GM12878 (cell line): ENCODE data around the gene IRAG1.

Source experiments
- ATF7 ChIP-seq: fragments of 450-650 bp; IDR thresholded peaks from 2 replicates; pipeline ENCODE4 v1.6.1; 2016; ENCODE audit warnings: low read depth, mild to moderate bottlenecking
- CEBPB ChIP-seq, 2 experiments: fragments of 150-350 bp in 1 of 2; IDR thresholded peaks; 2 replicates each; pipeline ENCODE4 v1.6.1; 2012 to 2014; ENCODE audit warnings: low read depth in 2 of 2, low read length in 2 of 2, borderline replicate concordance in 1 of 2, inconsistent platforms in 1 of 2
- EP300 ChIP-seq, 2 experiments: fragments of 150-350 bp in 1 of 2; IDR thresholded peaks; 2 replicates each; pipeline ENCODE4 v1.6.1; 2011 to 2012; ENCODE audit warnings: low read depth in 2 of 2, low read length in 2 of 2, borderline replicate concordance in 1 of 2, improper control_type of control experiment in 1 of 2, inconsistent platforms in 1 of 2; ENCODE audit not compliant: control insufficient read depth in 1 of 2
- ESRRA ChIP-seq: IDR thresholded peaks from 2 replicates; pipeline ENCODE4 v1.6.1; 2012; ENCODE audit warnings: mild to moderate bottlenecking, low read length, improper control_type of control experiment
- EZH2 ChIP-seq: IDR thresholded peaks from 2 replicates; pipeline ENCODE4 v1.6.1; 2012; ENCODE audit warnings: low read depth, mild to moderate bottlenecking, control low read depth, inconsistent platforms, low read length, borderline replicate concordance; ENCODE audit not compliant: control insufficient read depth
- JUND ChIP-seq: IDR thresholded peaks from 2 replicates; pipeline ENCODE4 v1.6.1; 2012; ENCODE audit warnings: low read depth, mild to moderate bottlenecking, low read length, improper control_type of control experiment, moderate library complexity
- POLR2AphosphoS5 ChIP-seq: IDR thresholded peaks from 2 replicates; pipeline ENCODE4 v1.6.1; 2011; ENCODE audit warnings: mild to moderate bottlenecking, low read length, inconsistent platforms
- PRDM15 ChIP-seq: fragments of 450-650 bp; formaldehyde crosslinking; IDR thresholded peaks from 2 replicates; pipeline ENCODE4 v1.4.0; 2020; ENCODE audit warnings: mild to moderate bottlenecking, moderate library complexity
- SREBF2 ChIP-seq: IDR thresholded peaks from 2 replicates; pipeline ENCODE4 v1.6.1; 2012; ENCODE audit warnings: mild to moderate bottlenecking, low read length
- YY1 ChIP-seq: IDR thresholded peaks from 2 replicates; pipeline ENCODE4 v1.6.1; 2011; ENCODE audit warnings: low read depth, mild to moderate bottlenecking, low read length
- TF ChIP-seq, protein P1 (sequence below), 3 experiments: IDR thresholded peaks in 2 of 3; conservative IDR thresholded peaks in 1 of 3; 2 replicates each; pipeline ENCODE4 v1.5.1; 2011; ENCODE audit warnings: low read depth in 3 of 3, low read length in 3 of 3, mild to moderate bottlenecking in 3 of 3, control low read depth in 2 of 3, moderate library complexity in 2 of 3, inconsistent platforms in 1 of 3, mixed read lengths in 1 of 3; ENCODE audit not compliant: control insufficient read depth in 2 of 3, insufficient read depth in 1 of 3; ENCODE audit errors: extremely low read depth in 1 of 3

DNA sequence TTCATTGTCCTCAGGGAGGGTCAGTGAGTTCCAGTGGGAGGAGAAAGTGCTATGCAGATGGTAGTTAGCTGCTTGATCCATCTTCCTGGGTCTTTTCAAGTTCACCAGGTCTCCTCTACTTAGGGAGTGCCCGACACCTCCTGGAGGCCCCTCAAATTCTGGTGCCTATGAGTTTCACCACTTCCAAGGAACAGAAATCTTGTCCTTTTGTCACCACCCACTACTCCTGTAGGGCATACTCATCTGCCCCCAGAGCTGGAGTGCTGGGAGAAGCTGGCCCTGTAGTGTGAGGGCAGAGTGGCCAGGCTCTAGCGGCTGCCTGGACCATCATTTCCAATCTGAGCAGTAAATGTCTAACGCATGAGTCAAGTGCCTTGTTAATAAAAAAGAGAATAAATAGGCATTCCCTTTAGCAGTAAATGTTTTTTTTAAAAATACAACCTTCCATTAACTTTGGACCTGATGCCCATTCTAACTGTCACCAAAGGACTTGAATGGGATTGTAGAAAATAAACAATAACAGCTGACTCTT is 12.5 kb downstream of the IRAG1 start:
- no peak for TF ChIP-seq ESRRA
- TF ChIP-seq, protein P1, sequence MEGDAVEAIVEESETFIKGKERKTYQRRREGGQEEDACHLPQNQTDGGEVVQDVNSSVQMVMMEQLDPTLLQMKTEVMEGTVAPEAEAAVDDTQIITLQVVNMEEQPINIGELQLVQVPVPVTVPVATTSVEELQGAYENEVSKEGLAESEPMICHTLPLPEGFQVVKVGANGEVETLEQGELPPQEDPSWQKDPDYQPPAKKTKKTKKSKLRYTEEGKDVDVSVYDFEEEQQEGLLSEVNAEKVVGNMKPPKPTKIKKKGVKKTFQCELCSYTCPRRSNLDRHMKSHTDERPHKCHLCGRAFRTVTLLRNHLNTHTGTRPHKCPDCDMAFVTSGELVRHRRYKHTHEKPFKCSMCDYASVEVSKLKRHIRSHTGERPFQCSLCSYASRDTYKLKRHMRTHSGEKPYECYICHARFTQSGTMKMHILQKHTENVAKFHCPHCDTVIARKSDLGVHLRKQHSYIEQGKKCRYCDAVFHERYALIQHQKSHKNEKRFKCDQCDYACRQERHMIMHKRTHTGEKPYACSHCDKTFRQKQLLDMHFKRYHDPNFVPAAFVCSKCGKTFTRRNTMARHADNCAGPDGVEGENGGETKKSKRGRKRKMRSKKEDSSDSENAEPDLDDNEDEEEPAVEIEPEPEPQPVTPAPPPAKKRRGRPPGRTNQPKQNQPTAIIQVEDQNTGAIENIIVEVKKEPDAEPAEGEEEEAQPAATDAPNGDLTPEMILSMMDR (IDR thresholded peaks at IDR 0.05 in 2 of 3, conservative IDR thresholded peaks at IDR 0.05 in 1 of 3; ENCODE audit: control insufficient read depth in 2 of 3, extremely low read depth in 1 of 3, insufficient read depth in 1 of 3, low read depth in 3 of 3, low read length in 3 of 3), result no peak
- TF ChIP-seq JUND, result no peak
- no peak for TF ChIP-seq SREBF2
- no peak for TF ChIP-seq CEBPB (IDR thresholded peaks at IDR 0.05; ENCODE audit: borderline replicate concordance in 1 of 2, low read depth in 2 of 2, low read length in 2 of 2)
- TF ChIP-seq PRDM15 (CRISPR knock-in tag), result no peak
- TF ChIP-seq POLR2AphosphoS5, result no peak
- no peak for TF ChIP-seq EZH2
- no peak for TF ChIP-seq EP300 (IDR thresholded peaks at IDR 0.05; ENCODE audit: borderline replicate concordance in 1 of 2, control insufficient read depth in 1 of 2, low read depth in 2 of 2, low read length in 2 of 2)
- no peak for TF ChIP-seq ATF7
- TF ChIP-seq YY1, result no peak
